Measurements from ENCODE around the gene NOL3. TPM values are rescaled to one million over a fixed set of nuclear protein-coding genes. Genes with fewer than 3 reads are reported as not detected.

The NOL3 gene
- total and polyA plus RNA-seq, 9 of the 15 experiments (the other 6 are each of a cell fraction or from before 2014, with no cell fraction given): 0.45 to 14.0 (median 5.4) TPM

- TF ChIP-seq HNRNPH1 (optimal IDR thresholded peaks at IDR 0.05; ENCODE audit: low read depth, low read length) (no peak), KAT7 (CRISPR knock-in tag; IDR thresholded peaks at IDR 0.05; ENCODE audit: borderline replicate concordance) (peak; percentile 82; the same call in 1 of the 2 replicates), NCOA1 (IDR thresholded peaks at IDR 0.05; ENCODE audit: low read depth) (no peak), ZNF561 (CRISPR knock-in tag; conservative IDR thresholded peaks at IDR 0.05) (no peak), SIRT6 (IDR thresholded peaks at IDR 0.05; ENCODE audit: low read depth, low read length) (no peak), CREM (IDR thresholded peaks at IDR 0.05; ENCODE audit: low read depth) (no peak; the same call in 1 of the 2 replicates), ZNF75A (CRISPR knock-in tag; IDR thresholded peaks at IDR 0.05) (no peak), NELFE (IDR thresholded peaks at IDR 0.05; ENCODE audit: insufficient read depth, insufficient read length) (no peak), ZEB2 (IDR thresholded peaks at IDR 0.05) (no peak), KLF16 (IDR thresholded peaks at IDR 0.05) (no peak), YY1 (IDR thresholded peaks at IDR 0.05; ENCODE audit: borderline replicate concordance in 1 of 3, control insufficient read depth in 1 of 3, extremely low read depth in 1 of 3, insufficient read depth in 3 of 3, insufficient read length in 1 of 3, insufficient replicate concordance in 2 of 3, low read depth in 1 of 3, low read length in 2 of 3) (peak in 1 of 3 experiments; percentile 40), CUX1 (CRISPR knock-in tag; IDR thresholded peaks at IDR 0.05) (no peak), MEIS2 (IDR thresholded peaks at IDR 0.05; ENCODE audit: partially characterized antibody) (no peak), CEBPB (tag; IDR thresholded peaks at IDR 0.05) (no peak), NR2C2 (CRISPR knock-in tag; IDR thresholded peaks at IDR 0.05) (no peak), NR2C2 (tag; IDR thresholded peaks at IDR 0.05) (peak; percentile 82), LARP7 (IDR thresholded peaks at IDR 0.05) (no peak), RNF2 (IDR thresholded peaks at IDR 0.05) (no peak), SIN3B (IDR thresholded peaks at IDR 0.05; ENCODE audit: low read depth) (no peak), MAFK (IDR thresholded peaks at IDR 0.05; ENCODE audit: low read length) (no peak), FOS (IDR thresholded peaks at IDR 0.05; ENCODE audit: extremely low read depth, insufficient read length) (no peak), HDAC8 (tag; IDR thresholded peaks at IDR 0.05) (no peak), MCM5 (IDR thresholded peaks at IDR 0.05; ENCODE audit: low read depth) (no peak)
- TF ChIP-seq, protein P1, sequence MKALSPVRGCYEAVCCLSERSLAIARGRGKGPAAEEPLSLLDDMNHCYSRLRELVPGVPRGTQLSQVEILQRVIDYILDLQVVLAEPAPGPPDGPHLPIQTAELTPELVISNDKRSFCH (CRISPR knock-in tag; IDR thresholded peaks at IDR 0.05): no peak
- TF ChIP-seq, protein P1 (tag; IDR thresholded peaks at IDR 0.05): peak; percentile 36; the same call in 1 of the 2 replicates
Observed at GRCh38 chr16:67164599-67165061, 5.7 kb upstream of the NOL3 start, which contains the start of gene HSF4 (continued).
